Stimulated activated CD8-positive, alpha-beta memory T cell treated with anti-CD3 and anti-CD28 coated beads, Interleukin-4, amount 100 ng/mL, for 4 hours (primary cell): ENCODE data around the gene IL1RN.

Experiments
- DNase-seq, 2 donors: peaks; one replicate each; pipeline ENCODE4 v3.0.0-alpha.2; 2020; ENCODE audit warnings: low read depth in 2 of 2, low spot score in 1 of 2

The IL1RN gene

DNA sequence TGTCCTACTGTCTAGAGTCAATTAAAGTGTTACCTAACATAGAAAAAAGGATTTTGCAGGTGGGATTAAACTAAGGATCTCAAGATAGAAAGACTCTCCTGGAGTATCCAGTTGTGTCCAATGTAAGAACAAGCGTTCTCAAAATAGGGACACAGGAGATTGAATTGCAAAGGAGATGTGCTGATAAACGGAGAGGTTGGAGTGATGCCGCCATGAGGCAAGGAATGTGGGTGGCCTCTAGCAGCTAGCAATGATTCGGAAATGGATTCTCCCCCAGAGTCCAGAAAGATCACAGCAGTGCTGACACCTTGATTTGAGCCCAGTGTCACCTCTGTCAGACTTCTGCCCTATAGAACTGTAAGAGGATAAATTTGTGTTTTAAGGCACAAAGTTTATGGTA lies 24.1 kb upstream of the IL1RN start:
- DNase-seq, result no peak

- DNase-seq, result peak in 1 of 2 donors; percentile 25
These were observed 23.3 kb upstream of the IL1RN start for GRCh38 chr2:113104054-113104611.

GRCh38 chr2:113105047-113105785 lies 22.2 kb upstream of the IL1RN start:
- DNase-seq, result no peak

DNA sequence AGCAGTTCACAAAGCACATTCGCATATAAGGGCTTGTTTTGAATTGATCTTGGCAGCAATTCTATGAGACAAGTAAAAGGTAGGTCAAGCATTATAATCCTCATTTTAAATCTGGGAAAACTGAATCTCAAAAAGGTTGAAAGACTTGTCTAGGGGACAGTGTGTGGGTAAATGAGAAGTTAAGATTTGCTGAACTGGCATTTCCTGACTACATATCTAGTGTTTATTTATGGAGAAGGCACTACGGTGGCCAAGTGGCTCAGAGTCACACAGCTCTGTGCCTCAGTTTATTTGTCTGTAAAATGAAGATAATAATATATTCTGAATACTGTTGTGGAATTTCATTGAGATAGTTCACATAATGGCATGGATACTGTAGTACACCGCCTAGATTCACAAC lies 16.3 kb upstream of the IL1RN start:
- DNase-seq, result no peak

GRCh38 chr2:113111823-113112287 lies 15.5 kb upstream of the IL1RN start:
- DNase-seq, result no peak

- no peak for DNase-seq
These were observed 15.0 kb upstream of the IL1RN start for GRCh38 chr2:113112441-113112840.

DNA sequence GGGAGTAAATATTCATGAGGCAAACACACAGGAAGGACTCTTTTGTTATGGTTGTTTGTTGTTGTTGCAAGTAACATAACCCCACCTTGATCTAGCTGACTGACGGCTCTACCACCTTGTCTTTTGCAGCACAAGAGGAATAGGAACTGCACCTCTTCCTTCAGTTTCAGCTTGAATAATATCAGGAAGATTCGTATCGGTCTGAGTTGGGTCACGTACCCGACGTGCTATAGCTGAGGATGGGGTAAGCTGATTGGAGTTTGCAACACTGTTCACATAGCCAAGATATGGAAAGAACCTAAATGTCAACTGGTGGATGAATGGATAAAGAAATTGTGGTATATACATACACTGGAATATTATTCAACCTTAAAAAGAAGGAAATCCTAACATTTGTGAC lies 14.5 kb upstream of the IL1RN start:
- DNase-seq, result no peak

- no peak for DNase-seq
These were observed 13.6 kb upstream of the IL1RN start for GRCh38 chr2:113113807-113114206.

DNA sequence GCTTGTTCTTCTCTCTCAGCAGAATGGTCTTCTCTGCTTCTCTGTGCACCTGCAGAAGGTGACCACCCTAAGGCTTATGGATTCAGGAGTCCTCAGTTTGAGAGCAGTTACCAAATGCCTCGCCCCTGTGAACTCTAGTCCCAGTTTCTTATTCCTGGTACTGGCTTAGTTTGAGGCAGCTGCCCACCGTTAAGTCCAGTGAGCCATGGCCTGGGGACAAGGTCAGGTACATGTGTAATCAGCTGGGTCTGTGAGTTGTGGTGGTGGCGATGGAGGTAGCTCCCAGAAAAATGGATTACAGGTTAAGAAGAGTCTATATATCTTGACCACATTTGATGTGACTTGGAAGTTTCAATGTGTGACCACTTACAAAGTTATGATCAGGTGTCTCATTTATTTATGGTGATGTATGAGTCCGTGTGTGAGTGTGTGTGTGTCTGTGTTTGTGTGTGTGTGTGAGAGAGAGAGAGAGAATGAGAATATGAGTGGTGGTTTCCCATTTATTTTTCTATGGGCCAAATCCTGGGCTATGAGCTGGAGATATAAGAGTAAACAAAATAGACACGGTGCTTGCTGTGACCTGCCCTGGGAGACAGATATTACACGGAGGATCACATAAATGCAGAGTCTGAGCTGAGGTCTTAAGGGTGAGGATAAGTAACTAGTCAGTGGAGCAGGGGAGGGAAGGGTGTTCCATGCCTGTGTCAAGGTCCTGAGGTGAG lies 13.0 kb upstream of the IL1RN start:
- DNase-seq, result no peak

DNA sequence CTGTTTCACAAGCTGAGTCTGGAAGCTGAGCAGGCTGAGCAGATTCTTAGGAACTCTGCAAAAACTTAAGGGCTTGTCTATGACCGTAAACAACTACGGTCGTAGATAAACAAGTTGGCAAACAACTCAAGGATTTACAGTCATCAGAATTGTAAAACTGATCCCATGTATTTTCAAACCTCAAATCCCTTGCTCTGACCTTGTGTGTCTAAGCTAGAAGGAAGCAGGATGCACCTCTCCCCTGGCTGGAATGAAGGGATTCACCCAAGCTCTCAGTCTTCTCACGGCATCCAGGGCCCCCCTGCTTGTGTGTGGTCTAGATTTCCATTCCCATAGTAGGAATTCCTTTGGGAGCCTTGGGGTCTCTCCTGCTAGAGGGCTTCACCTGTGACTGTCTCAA lies 12.4 kb upstream of the IL1RN start:
- no peak for DNase-seq

- DNase-seq, result no peak
These were observed 11.1 kb upstream of the IL1RN start for GRCh38 chr2:113116100-113116958.

DNA sequence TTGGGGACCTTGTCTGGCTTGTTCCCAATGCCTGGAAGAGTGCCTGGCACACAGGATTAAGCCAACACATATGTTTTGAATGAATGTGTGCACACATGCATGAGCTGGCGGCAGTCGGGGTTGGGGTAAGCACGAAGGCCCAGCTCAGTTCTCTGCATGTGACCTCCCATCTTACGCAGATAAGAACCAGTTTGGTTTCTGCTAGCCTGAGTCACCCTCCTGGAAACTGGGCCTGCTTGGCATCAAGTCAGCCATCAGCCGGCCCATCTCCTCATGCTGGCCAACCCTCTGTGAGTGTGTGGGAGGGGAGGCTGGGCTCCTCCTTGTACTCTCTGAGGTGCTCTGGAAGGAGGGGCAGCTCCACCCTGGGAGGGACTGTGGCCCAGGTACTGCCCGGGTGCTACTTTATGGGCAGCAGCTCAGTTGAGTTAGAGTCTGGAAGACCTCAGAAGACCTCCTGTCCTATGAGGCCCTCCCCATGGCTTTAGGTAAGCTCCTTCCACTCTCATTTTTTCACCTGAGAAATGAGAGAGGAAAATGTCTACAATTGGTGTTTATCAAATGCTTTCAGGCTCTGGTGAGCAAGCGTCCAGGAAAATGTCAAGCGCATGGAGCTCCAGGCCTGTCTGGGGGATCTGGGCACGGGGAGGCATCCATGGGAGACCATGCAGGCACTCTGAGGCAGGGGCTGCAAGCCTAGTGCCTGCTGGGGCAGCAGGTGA lies 9.7 kb upstream of the IL1RN start:
- DNase-seq, result no peak

DNA sequence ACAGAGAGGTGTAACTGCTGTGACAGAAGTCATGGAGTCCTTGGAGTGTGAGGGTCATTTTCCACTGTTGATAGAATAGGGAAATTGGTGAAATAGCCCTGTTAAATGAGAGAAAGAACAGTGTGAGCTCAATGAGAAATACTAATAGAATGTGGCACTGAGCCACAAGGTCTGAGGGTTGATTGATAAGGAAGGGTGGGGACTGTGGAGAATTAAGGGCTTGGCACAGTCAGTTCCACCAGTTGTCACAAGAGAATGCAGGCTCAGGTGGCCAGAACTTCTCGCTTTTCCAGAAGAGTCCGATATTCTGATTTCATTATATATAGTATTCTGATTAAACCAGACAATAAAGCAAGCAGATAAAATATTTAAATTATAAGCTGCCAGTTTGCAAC lies 9.1 kb upstream of the IL1RN start:
- no peak for DNase-seq

GRCh38 chr2:113119111-113119510 lies 8.3 kb upstream of the IL1RN start:
- no peak for DNase-seq

DNA sequence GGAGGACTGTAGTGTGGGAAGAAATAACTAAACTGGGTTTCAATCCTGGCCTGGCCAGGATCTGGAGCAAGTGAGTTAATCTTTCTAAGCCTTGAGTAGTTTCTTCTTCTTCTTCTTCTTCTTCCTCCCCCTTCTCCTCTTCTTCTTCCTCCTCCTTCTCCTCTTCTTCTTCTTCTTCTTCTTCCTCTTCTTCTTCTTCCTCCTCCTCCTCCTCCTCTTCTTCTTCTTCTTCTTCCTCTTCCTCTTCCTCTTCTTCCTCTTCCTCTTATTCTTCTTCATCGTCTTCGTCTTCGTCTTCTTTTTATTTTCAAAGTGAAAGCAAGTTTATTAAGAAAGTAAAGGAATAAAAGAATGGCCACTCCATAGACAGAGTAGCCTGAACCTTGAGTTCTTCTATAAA lies 6.5 kb upstream of the IL1RN start:
- DNase-seq, result no peak

DNA sequence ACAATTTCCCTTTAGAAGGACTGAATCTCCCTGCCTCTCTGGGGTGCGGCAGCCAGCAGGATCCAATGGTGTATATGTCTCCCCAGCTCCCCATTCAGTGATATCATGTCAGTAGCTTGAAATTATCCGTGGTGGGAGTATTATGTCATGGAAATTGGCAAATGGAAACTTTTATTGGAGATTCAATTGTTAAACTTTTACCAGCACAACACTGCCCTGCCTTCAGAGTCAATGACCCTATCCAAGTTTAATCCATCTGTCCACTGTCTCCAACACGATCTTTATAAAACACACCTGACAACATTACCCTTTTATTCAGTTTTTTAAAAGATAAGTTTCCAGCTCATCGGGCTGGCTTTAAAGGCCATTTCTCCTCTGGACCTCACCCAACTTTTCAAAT lies 5.0 kb upstream of the IL1RN start:
- no peak for DNase-seq

- DNase-seq, result no peak
These were observed 3.7 kb upstream of the IL1RN start for GRCh38 chr2:113123726-113124125.

DNA sequence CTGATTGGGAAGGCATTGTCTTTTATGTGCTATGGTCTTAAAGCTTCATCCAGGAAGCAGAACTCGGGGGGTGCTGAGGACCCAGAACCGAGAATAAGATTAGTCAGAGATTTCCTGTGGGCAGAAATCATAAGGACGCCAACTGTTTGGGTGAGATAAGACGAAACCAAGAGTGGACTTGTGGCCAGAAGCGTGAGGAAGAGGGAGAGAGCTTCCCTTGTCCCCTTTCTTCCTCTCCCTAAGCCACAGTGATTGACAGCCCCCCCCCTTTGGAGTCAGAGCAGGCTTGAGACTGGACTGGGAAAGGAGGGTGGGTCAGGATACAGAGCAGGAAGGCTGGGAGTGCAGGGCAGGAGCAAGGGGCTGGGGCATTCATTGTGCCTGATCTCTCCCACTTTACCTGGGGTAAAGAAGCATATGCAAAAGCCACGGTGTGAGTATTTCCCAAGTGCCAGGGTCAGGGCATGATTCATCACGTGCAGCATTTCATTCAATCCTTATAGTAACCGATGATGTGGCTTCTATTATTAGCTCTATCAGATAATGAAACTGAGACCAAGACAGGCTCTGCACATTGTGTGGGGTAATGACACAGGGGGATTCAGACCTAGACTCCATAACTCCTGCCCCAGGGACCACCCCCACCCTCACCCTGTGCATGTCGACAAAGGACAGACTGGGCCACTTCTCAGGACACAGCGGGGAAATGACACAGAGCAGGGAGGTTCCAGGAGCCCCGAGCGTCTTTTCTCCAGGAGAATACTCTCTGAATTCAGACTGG lies 3.0 kb upstream of the IL1RN start:
- DNase-seq, result no peak

DNA sequence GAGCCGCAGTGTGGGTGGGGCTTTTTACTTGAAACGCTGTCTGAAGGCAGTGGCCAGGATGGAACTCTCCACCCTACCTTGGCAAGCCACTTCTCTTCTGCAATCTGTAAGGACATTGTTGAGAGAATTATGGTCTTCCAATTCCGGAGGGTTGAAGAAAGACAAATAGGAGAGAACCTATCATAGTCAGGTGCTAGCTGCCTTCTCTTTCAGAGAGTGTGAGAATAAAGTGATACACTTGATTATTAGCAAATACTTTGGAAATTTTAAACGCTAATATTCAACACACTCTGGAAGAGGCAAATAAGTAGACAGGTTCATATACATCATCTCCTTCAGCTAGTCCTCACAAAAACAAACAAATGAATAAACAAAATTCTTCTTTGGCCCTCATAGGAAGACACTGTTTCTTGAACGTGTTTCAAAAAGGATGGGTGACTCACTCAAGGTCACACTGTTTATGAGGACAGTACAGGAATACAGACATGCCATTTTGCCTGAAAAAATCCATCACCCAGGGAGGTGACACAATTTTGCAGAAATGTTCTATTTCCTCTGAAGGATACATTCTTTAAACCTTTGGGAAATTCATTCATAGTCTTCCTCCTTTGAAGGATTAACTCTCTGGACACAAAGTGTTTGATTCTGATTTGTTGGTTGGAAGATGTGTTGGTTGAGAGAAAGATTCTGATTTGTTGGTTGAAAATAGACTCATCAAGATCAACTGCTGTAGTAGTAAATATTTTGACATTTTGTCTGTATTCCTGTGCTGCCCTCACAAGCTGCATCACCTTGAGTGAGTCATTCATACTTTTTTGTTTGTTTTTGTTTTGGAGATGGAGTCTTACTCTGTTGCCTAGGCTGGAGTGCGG lies 2.2 kb upstream of the IL1RN start:
- DNase-seq, result no peak
